Stimulated activated CD4-positive, alpha-beta T cell treated with anti-CD3 and anti-CD28 coated beads, Interleukin-4, amount 100 ng/mL, for 48 hours (primary cell): ENCODE measurements around the gene SERPING1.

ENCODE experiments used
- DNase-seq, 2 donors: peaks; one replicate each; pipeline ENCODE4 v3.0.0-alpha.2; 2020; ENCODE audit warnings: low read depth in 2 of 2

Gene SERPING1

GRCh38 chr11:57597916-57598830, 688 bp downstream of the SERPING1 start:
- DNase-seq = no peak

- no peak for DNase-seq
These were observed 1.3 kb downstream of the SERPING1 start for GRCh38 chr11:57598831-57599155.

GRCh38 chr11:57599381-57599780, 1.9 kb downstream of the SERPING1 start:
- DNase-seq = no peak

GRCh38 chr11:57601297-57601696, 3.8 kb downstream of the SERPING1 start:
- DNase-seq = no peak

- DNase-seq = no peak
These were observed 7.0 kb downstream of the SERPING1 start for GRCh38 chr11:57604296-57605027.

GRCh38 chr11:57605028-57605420, 7.5 kb downstream of the SERPING1 start:
- no peak for DNase-seq

GRCh38 chr11:57610170-57610569, 12.7 kb downstream of the SERPING1 start:
- no peak for DNase-seq

- DNase-seq = no peak
These were observed 16.8 kb downstream of the SERPING1 start for GRCh38 chr11:57614234-57614772.

GRCh38 chr11:57615308-57615707, 17.8 kb downstream of the SERPING1 start:
- no peak for DNase-seq

GRCh38 chr11:57616595-57616994, 19.1 kb downstream of the SERPING1 start:
- DNase-seq = no peak

- no peak for DNase-seq
These were observed 21.0 kb downstream of the SERPING1 start for GRCh38 chr11:57618438-57618837.

- DNase-seq = no peak
These were observed 21.8 kb downstream of the SERPING1 start for GRCh38 chr11:57619331-57619730.

- DNase-seq = no peak
These were observed 23.0 kb downstream of the SERPING1 start for GRCh38 chr11:57620467-57620866.

GRCh38 chr11:57622263-57622662, 24.8 kb downstream of the SERPING1 start:
- DNase-seq = no peak

- no peak for DNase-seq
These were observed 27.4 kb downstream of the SERPING1 start for GRCh38 chr11:57624864-57625263.

- DNase-seq = no peak
These were observed 29.4 kb downstream of the SERPING1 start for GRCh38 chr11:57626895-57627294.

GRCh38 chr11:57630171-57630570, 32.7 kb downstream of the SERPING1 start:
- DNase-seq = no peak

GRCh38 chr11:57632116-57632515, 34.6 kb downstream of the SERPING1 start:
- DNase-seq = no peak

GRCh38 chr11:57633394-57634070, 36.0 kb downstream of the SERPING1 start:
- no peak for DNase-seq

- DNase-seq = no peak
These were observed 36.8 kb downstream of the SERPING1 start for GRCh38 chr11:57634311-57634710.

- no peak for DNase-seq
These were observed 37.8 kb downstream of the SERPING1 start for GRCh38 chr11:57635246-57635645.

GRCh38 chr11:57637626-57638004, 40.1 kb downstream of the SERPING1 start:
- no peak for DNase-seq
